GM12875 (cell line): Measurements from ENCODE around the gene PAQR9.

Source experiments
- H3K4me3 ChIP-seq: one replicate; pipeline ENCODE4 v1.5.1; 2011; ENCODE audit warnings: low read depth, low read length, control low read depth
- CTCF ChIP-seq: IDR thresholded peaks from 2 replicates; pipeline ENCODE4 v1.5.1; 2011; ENCODE audit warnings: low read depth, mild to moderate bottlenecking, control low read depth, inconsistent platforms, low read length, moderate library complexity, borderline replicate concordance; ENCODE audit not compliant: insufficient read depth

PAQR9 gene

GRCh38 chr3:142916605-142917004, 46.9 kb downstream of the PAQR9 start:
- no peak overlapping the region for H3K4me3 ChIP-seq
- no peak for TF ChIP-seq CTCF

- TF ChIP-seq CTCF, result no peak
- no peak overlapping the region for H3K4me3 ChIP-seq
Observed at GRCh38 chr3:142915636-142916035, 47.8 kb downstream of the PAQR9 start.

GRCh38 chr3:142914286-142914811, 49.1 kb downstream of the PAQR9 start:
- no peak for TF ChIP-seq CTCF

GRCh38 chr3:142913432-142913831, 50.0 kb downstream of the PAQR9 start:
- H3K4me3 ChIP-seq, result no peak overlapping the region
- no peak for TF ChIP-seq CTCF

More at GRCh38 chr3:142914286-142914811, 49.1 kb downstream of the PAQR9 start:
- H3K4me3 ChIP-seq, result no peak overlapping the region

GRCh38 chr3:142912402-142913172, 50.9 kb downstream of the PAQR9 start:
- H3K4me3 ChIP-seq, result no peak overlapping the region
- TF ChIP-seq CTCF, result no peak
